H1 (cell line): ENCODE data around the gene C1orf21. TPM values are rescaled to one million over a fixed set of nuclear protein-coding genes. Genes with fewer than 3 reads are reported as not detected.
A peak's percentile ranks its signal among the peaks of the same experiment; 100 is the strongest.

ENCODE experiments used
- ASH2L ChIP-seq: fragments of 200-600, 300-600 bp; sonication (generic); IDR thresholded peaks from one replicate; pipeline ENCODE4 v1.7.1; 2017; ENCODE audit warnings: low read length
- CHD1 ChIP-seq: IDR thresholded peaks from 2 replicates; pipeline ENCODE4 v1.6.1; 2012; ENCODE audit warnings: low read depth, low read length, improper control_type of control experiment
- CREB1 ChIP-seq: IDR thresholded peaks from 2 replicates; pipeline ENCODE4 v1.6.1; 2012; ENCODE audit warnings: inconsistent platforms
- GABPA ChIP-seq: IDR thresholded peaks from 2 replicates; pipeline ENCODE4 v1.6.1; 2011; ENCODE audit warnings: mild to moderate bottlenecking, low read length, moderate library complexity, borderline replicate concordance; ENCODE audit not compliant: insufficient read depth
- HDAC2 ChIP-seq, 2 experiments: fragments of 300-600 bp in 1 of 2; sonication (generic) in 1 of 2; IDR thresholded peaks; 2 replicates each; pipeline ENCODE4 v1.6.1; 2011 to 2012; ENCODE audit warnings: low read depth in 2 of 2, low read length in 2 of 2, mild to moderate bottlenecking in 2 of 2, moderate library complexity in 2 of 2, borderline replicate concordance in 1 of 2, inconsistent platforms in 1 of 2
- RBBP5 ChIP-seq: IDR thresholded peaks from 2 replicates; pipeline ENCODE4 v1.7.1; 2012; ENCODE audit warnings: low read depth, mild to moderate bottlenecking, inconsistent platforms, low read length, moderate library complexity, borderline replicate concordance
- SIN3A ChIP-seq, 2 experiments: IDR thresholded peaks in 1 of 2; conservative IDR thresholded peaks in 1 of 2; 2 replicates each; pipeline ENCODE4 v1.6.1; 2011 to 2012; ENCODE audit warnings: low read length in 2 of 2, improper control_type of control experiment in 1 of 2, low read depth in 1 of 2, mild to moderate bottlenecking in 1 of 2
- SIRT6 ChIP-seq: IDR thresholded peaks from one replicate; pipeline ENCODE4 v1.7.1; 2012; ENCODE audit warnings: low read length, inconsistent platforms
- SP4 ChIP-seq: IDR thresholded peaks from 2 replicates; pipeline ENCODE4 v1.6.1; 2012; ENCODE audit warnings: low read length, inconsistent platforms
- TAF1 ChIP-seq: IDR thresholded peaks from 2 replicates; pipeline ENCODE4 v1.6.1; 2011; ENCODE audit warnings: mild to moderate bottlenecking, low read depth, low read length
- YY1 ChIP-seq: IDR thresholded peaks from 2 replicates; pipeline ENCODE4 v1.6.1; 2011; ENCODE audit warnings: low read depth, mild to moderate bottlenecking, low read length
- polyA plus RNA-seq, 7 experiments: library from polyadenylated mRNA; depleted of rRNA in 3 of 7; stranded (reverse) in 5 of 7; unstranded in 2 of 7; fragments of >200 nt in 5 of 7; fragments of 200-250 nt in 2 of 7; gene quantifications; 1 replicate in 5 of 7; 2 replicates in 1 of 7; 4 replicates in 1 of 7; pipeline versions ENCODE4 v1.2.1 to v1.2.3, GENCODE V29; 2011 to 2013; ENCODE audit warnings: missing spikeins in 2 of 7, mixed read lengths in 2 of 7
- total RNA-seq: library from RNA; stranded (reverse); fragmentation: NEBNext Ultra II Directional; extraction: Animal tissue kit (Norgen Biotek cat#: 25700); gene quantifications from 2 replicates; pipeline ENCODE4 v1.2.1, GENCODE V29; 2021
- TF ChIP-seq, protein P1 (sequence below): IDR thresholded peaks from 2 replicates; pipeline ENCODE4 v1.6.1; 2012; ENCODE audit warnings: inconsistent platforms
- TF ChIP-seq, protein P2 (sequence below): IDR thresholded peaks from 2 replicates; pipeline ENCODE4 v1.6.1; 2012; ENCODE audit warnings: low read length, inconsistent platforms
- TF ChIP-seq, protein P3 (sequence below): IDR thresholded peaks from 2 replicates; pipeline ENCODE4 v1.6.1; 2011; ENCODE audit warnings: low read depth, mild to moderate bottlenecking, low read length; ENCODE audit not compliant: insufficient read depth

C1orf21 gene
- total and polyA plus RNA-seq, 2 of the 8 experiments (the other 6 are each of a cell fraction or from before 2014, with no cell fraction given), result 16.6 to 51.0 TPM

DNA sequence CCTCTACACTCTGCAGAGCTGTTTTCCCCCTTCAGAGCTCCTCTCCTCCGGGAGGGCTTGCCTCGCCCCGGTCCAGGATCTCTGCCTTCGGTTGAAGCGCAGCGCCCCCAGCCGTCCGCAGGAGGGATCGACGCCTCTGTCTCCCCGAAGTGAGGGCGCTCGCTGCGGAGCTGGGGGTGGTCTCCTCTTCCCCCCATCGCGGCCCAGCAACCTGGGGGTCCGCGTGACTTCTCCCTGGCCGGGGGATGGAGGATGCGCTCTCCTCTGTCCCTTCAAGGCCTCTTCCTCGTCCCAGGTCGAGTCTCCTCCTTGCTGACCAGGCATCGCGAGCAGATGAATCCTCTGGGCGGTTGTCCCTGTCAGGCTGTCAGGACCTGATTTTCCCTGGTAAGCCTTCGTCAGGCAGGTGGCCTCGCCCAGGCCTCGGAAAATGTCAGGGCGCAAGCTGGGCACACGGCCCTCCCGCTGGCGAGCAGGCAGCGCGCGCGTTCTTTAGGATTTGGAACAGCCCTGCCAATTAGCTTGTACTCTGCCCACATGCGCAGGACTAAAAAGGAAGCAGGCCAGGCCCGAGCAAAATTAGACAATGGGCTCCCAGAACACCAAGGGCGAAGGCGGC lies 277.3 kb downstream of the C1orf21 start (continued):
- TF ChIP-seq, protein P1, sequence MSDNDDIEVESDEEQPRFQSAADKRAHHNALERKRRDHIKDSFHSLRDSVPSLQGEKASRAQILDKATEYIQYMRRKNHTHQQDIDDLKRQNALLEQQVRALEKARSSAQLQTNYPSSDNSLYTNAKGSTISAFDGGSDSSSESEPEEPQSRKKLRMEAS, result peak; percentile 90
- TF ChIP-seq SP4 (no peak), SIN3A (conservative IDR thresholded peaks at IDR 0.05 in 1 of 2, IDR thresholded peaks at IDR 0.05 in 1 of 2; ENCODE audit: low read depth in 1 of 2, low read length in 2 of 2) (no peak), YY1 (no peak), SIRT6 (no peak), CHD1 (no peak), HDAC2 (IDR thresholded peaks at IDR 0.05; ENCODE audit: borderline replicate concordance in 1 of 2, low read depth in 2 of 2, low read length in 2 of 2) (peak in 1 of 2 experiments; percentile 26; a peak in 1 of 4 replicates), RBBP5 (no peak), ASH2L (peak; percentile 43), GABPA (no peak; the same call in 1 of the 2 replicates), TAF1 (no peak), CREB1 (no peak)
- TF ChIP-seq, protein P2, sequence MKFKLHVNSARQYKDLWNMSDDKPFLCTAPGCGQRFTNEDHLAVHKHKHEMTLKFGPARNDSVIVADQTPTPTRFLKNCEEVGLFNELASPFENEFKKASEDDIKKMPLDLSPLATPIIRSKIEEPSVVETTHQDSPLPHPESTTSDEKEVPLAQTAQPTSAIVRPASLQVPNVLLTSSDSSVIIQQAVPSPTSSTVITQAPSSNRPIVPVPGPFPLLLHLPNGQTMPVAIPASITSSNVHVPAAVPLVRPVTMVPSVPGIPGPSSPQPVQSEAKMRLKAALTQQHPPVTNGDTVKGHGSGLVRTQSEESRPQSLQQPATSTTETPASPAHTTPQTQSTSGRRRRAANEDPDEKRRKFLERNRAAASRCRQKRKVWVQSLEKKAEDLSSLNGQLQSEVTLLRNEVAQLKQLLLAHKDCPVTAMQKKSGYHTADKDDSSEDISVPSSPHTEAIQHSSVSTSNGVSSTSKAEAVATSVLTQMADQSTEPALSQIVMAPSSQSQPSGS, result no peak
- TF ChIP-seq, protein P3, sequence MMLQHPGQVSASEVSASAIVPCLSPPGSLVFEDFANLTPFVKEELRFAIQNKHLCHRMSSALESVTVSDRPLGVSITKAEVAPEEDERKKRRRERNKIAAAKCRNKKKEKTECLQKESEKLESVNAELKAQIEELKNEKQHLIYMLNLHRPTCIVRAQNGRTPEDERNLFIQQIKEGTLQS, result no peak
